GM12878 (cell line): ENCODE results near the gene CRB1. TPM values are rescaled to one million over a fixed set of nuclear protein-coding genes. Genes with fewer than 3 reads are reported as not detected.

Source experiments
- ATAC-seq: fragments of 200-7000 bp; cut with Tn5 transposase; 3 replicates; pipeline ENCODE4 v1.9.1; 2020; ENCODE audit warnings: mild to moderate bottlenecking, moderate library complexity
- BruUV-seq: library from RNA; stranded (reverse); fragments of 400-500 nt; replicated peaks from 2 replicates; lab custom pipeline; 2021; lab: Mats Ljungman, UMichigan
- CTCF ChIA-PET: fragments of 300-600 bp; sonication (Branson Sonifier 250); formaldehyde crosslinking; extraction: SDS; loops from one replicate; lab custom pipeline; 2021; ENCODE audit warnings: inconsistent platforms; lab: Yijun Ruan, JAX
- POLR2A ChIA-PET: fragments of 350-600 bp; formaldehyde crosslinking; extraction: SDS; loops from one replicate; lab custom pipeline; 2021; ENCODE audit warnings: inconsistent platforms; lab: Charles Lee
- RAD21 ChIA-PET: fragments of 300-600 bp; sonication (Branson Sonifier 250); formaldehyde crosslinking; loops from one replicate; lab custom pipeline; 2023; ENCODE audit warnings: antibody characterized with exemption; ENCODE audit not compliant: unreplicated experiment; lab: Charles Lee
- SMC1A ChIA-PET: fragments of 300-600 bp; sonication (Branson Sonifier 250); formaldehyde crosslinking; loops from one replicate; lab custom pipeline; 2023; ENCODE audit not compliant: unreplicated experiment, uncharacterized antibody; lab: Charles Lee
- DNase-seq: peaks from one replicate; pipeline ENCODE4 v3.0.0-alpha.2; 2011; ENCODE audit warnings: low read depth, low spot score
- FAIRE-seq: peaks from 3 replicates; lab custom pipeline; 2011; peaks lifted over from hg19 to GRCh38; lab: Jason Lieb, UNC
- H2AFZ ChIP-seq: 2 replicates; pipeline ENCODE4 v1.6.0; 2011; ENCODE audit warnings: low read depth, low read length, control low read depth; ENCODE audit not compliant: control insufficient read depth
- H3K27ac ChIP-seq: 2 replicates; pipeline ENCODE4 v1.5.1; 2011; ENCODE audit warnings: control low read depth; ENCODE audit not compliant: control insufficient read depth, insufficient read depth
- H3K27me3 ChIP-seq, 2 experiments: replicated peaks in 1 of 2; 2 replicates each; pipeline versions ENCODE4 v1.6.0 to v1.6.1; 2011; ENCODE audit warnings: low read length in 1 of 2; ENCODE audit not compliant: control insufficient read depth in 2 of 2, insufficient read depth in 2 of 2
- H3K36me3 ChIP-seq, 2 experiments: 2 replicates each; pipeline ENCODE4 v1.5.1; 2011; ENCODE audit warnings: low read length in 1 of 2; ENCODE audit not compliant: control insufficient read depth in 2 of 2, insufficient read depth in 2 of 2
- H3K4me1 ChIP-seq: 2 replicates; pipeline ENCODE4 v1.6.1; 2011; ENCODE audit warnings: mild to moderate bottlenecking, low read length, moderate library complexity, mixed read lengths; ENCODE audit not compliant: control insufficient read depth, insufficient read depth
- H3K4me2 ChIP-seq: 2 replicates; pipeline ENCODE4 v1.6.0; 2011; ENCODE audit warnings: control low read depth; ENCODE audit not compliant: control insufficient read depth, insufficient read depth
- H3K4me3 ChIP-seq: fragments of 200-600 bp; sonication (generic); 2 replicates; pipeline ENCODE4 v1.5.1; 2016
- H3K79me2 ChIP-seq: 2 replicates; pipeline ENCODE4 v1.6.0; 2011; ENCODE audit warnings: low read length; ENCODE audit not compliant: control insufficient read depth, insufficient read depth
- H3K9ac ChIP-seq: 2 replicates; pipeline ENCODE4 v1.8.0; 2011; ENCODE audit warnings: low read length, control low read depth, mixed read lengths; ENCODE audit not compliant: control insufficient read depth, insufficient read depth
- H3K9me3 ChIP-seq: replicated peaks from 3 replicates; pipeline ENCODE4 v1.5.1; 2011; ENCODE audit warnings: mild to moderate bottlenecking, low read length; ENCODE audit not compliant: control insufficient read depth, insufficient read depth
- H4K20me1 ChIP-seq: 2 replicates; pipeline ENCODE4 v1.6.0; 2011; ENCODE audit not compliant: control insufficient read depth, insufficient read depth
- CBFB ChIP-seq: IDR thresholded peaks from 2 replicates; pipeline ENCODE4 v1.6.1; 2016; ENCODE audit warnings: antibody characterized with exemption, low read depth
- E4F1 ChIP-seq: fragments of 450-650 bp; IDR thresholded peaks from 2 replicates; pipeline ENCODE4 v1.6.1; 2018; ENCODE audit warnings: borderline replicate concordance, mild to moderate bottlenecking; ENCODE audit not compliant: partially characterized antibody
- EP300 ChIP-seq, 2 experiments: fragments of 150-350 bp in 1 of 2; IDR thresholded peaks; 2 replicates each; pipeline ENCODE4 v1.6.1; 2011 to 2012; ENCODE audit warnings: low read depth in 2 of 2, low read length in 2 of 2, borderline replicate concordance in 1 of 2, improper control_type of control experiment in 1 of 2, inconsistent platforms in 1 of 2; ENCODE audit not compliant: control insufficient read depth in 1 of 2
- ETV6 ChIP-seq, 2 experiments: fragments of 450-650 bp in 1 of 2; IDR thresholded peaks in 1 of 2; conservative IDR thresholded peaks in 1 of 2; 2 replicates each; pipeline ENCODE4 v1.6.1; 2014; ENCODE audit warnings: antibody characterized with exemption in 1 of 2, borderline replicate concordance in 1 of 2, low read depth in 1 of 2, mild to moderate bottlenecking in 1 of 2, moderate library complexity in 1 of 2
- EZH2 ChIP-seq: IDR thresholded peaks from 2 replicates; pipeline ENCODE4 v1.6.1; 2012; ENCODE audit warnings: low read depth, mild to moderate bottlenecking, control low read depth, inconsistent platforms, low read length, borderline replicate concordance; ENCODE audit not compliant: control insufficient read depth
- HCFC1 ChIP-seq: fragments of 150-350 bp; IDR thresholded peaks from 2 replicates; pipeline ENCODE4 v1.6.1; 2014; ENCODE audit warnings: low read length
- MAX ChIP-seq: IDR thresholded peaks from 2 replicates; pipeline ENCODE4 v1.6.1; 2012; ENCODE audit warnings: low read depth, low read length, improper control_type of control experiment
- NFIC ChIP-seq: IDR thresholded peaks from 2 replicates; pipeline ENCODE4 v1.6.1; 2012; ENCODE audit warnings: low read depth, mild to moderate bottlenecking, inconsistent platforms, low read length, moderate library complexity
- NFYA ChIP-seq: IDR thresholded peaks from 2 replicates; pipeline ENCODE4 v1.6.1; 2011; ENCODE audit warnings: low read depth, mild to moderate bottlenecking, low read length, improper control_type of control experiment, borderline replicate concordance
- POLR2AphosphoS2 ChIP-seq: IDR thresholded peaks from 2 replicates; pipeline ENCODE4 v1.6.1; 2011; ENCODE audit warnings: low read depth, mild to moderate bottlenecking, low read length, improper control_type of control experiment, moderate library complexity
- RAD21 ChIP-seq: IDR thresholded peaks from 2 replicates; pipeline ENCODE4 v1.6.1; 2011; ENCODE audit warnings: mild to moderate bottlenecking, low read depth, low read length, moderate library complexity; ENCODE audit not compliant: insufficient read depth
- RELB ChIP-seq: fragments of 450-650 bp; IDR thresholded peaks from 2 replicates; pipeline ENCODE4 v1.6.1; 2017; ENCODE audit warnings: low read depth, mild to moderate bottlenecking, moderate library complexity
- SREBF1 ChIP-seq: IDR thresholded peaks from 2 replicates; pipeline ENCODE4 v1.6.1; 2012; ENCODE audit warnings: mild to moderate bottlenecking, low read length
- SRF ChIP-seq, 2 experiments: IDR thresholded peaks; 2 replicates each; pipeline ENCODE4 v1.6.1; 2011; ENCODE audit warnings: low read depth in 2 of 2, low read length in 2 of 2, mild to moderate bottlenecking in 1 of 2, moderate library complexity in 1 of 2
- USF1 ChIP-seq: IDR thresholded peaks from 2 replicates; pipeline ENCODE4 v1.6.1; 2011; ENCODE audit warnings: borderline replicate concordance, low read depth, mild to moderate bottlenecking, moderate library complexity, mixed read lengths, low read length; ENCODE audit not compliant: insufficient read depth; ENCODE audit errors: extremely low read length
- ZNF274 ChIP-seq: IDR thresholded peaks from one replicate; pipeline ENCODE4 v1.8.0; 2011; ENCODE audit not compliant: insufficient read length, insufficient read depth
- ZNF384 ChIP-seq: IDR thresholded peaks from 2 replicates; pipeline ENCODE4 v1.6.1; 2012; ENCODE audit warnings: low read depth, mild to moderate bottlenecking, low read length, improper control_type of control experiment, borderline replicate concordance
- WGBS: methylation state at CpG from one replicate; pipeline ENCODE4 v1.1.6; 2016; ENCODE audit warnings: low lambda C conversion rate; ENCODE audit not compliant: insufficient replicate concordance, insufficient coverage; ENCODE audit errors: missing lambda C conversion rate; 5-methylcytosine and 5-hydroxymethylcytosine counted together
- in situ Hi-C: fragments of 300-500 bp; cut with MboI; formaldehyde crosslinking; loops from 9 replicates; pipeline ENCODE4 v1.14.3; 2018; ENCODE audit warnings: mixed read lengths
- intact Hi-C: fragments of 100-400 bp; cut with micrococcal nuclease; formaldehyde crosslinking; loops from one replicate; pipeline ENCODE4 v1.14.2; 2022; ENCODE audit not compliant: unreplicated experiment
- polyA plus RNA-seq, 11 experiments: library from polyadenylated mRNA; depleted of rRNA in 4 of 11; unstranded in 6 of 11; stranded (reverse) in 5 of 11; fragments of >200 nt; fragmentation: Nextera tagmentation in 4 of 11; fragmentation: Illumina TruSeq in 1 of 11; extraction: Ambion mirVana in 4 of 11; extraction: Trizol in 1 of 11; gene quantifications; 1 replicate in 1 of 11; 2 replicates in 10 of 11; pipeline versions ENCODE4 v1.2.1 to v1.2.3, GENCODE V29; 2011 to 2016; ENCODE audit warnings: inconsistent platforms in 2 of 11, missing spikeins in 2 of 11, low read depth in 1 of 11
- total RNA-seq, 4 experiments: library from RNA; depleted of rRNA in 3 of 4; stranded (reverse); fragments of >200 nt in 3 of 4; fragmentation: Illumina TruSeq in 1 of 4; extraction: Trizol in 1 of 4; gene quantifications; 2 replicates each; pipeline versions ENCODE4 v1.2.1 to v1.2.3, GENCODE V29; 2013 to 2021

Gene CRB1
- total and polyA plus RNA-seq, 10 of the 15 experiments (the other 5 are each of a cell fraction or from before 2014, with no cell fraction given), result 0.06 to 0.10 (median 0.06) TPM; not detected in 7

- no peaks in the 10 kb centered on the region for H3K9me3 ChIP-seq
- H3K4me2 ChIP-seq, result no peak overlapping the region
- DNase-seq, result no peak
- CTCF ChIA-PET, result no interaction called here
- H3K36me3 ChIP-seq, result no peaks in the 10 kb centered on the region
- no peak overlapping the region for H3K9ac ChIP-seq
- no peak for ATAC-seq
- no peaks in the 10 kb centered on the region for H4K20me1 ChIP-seq
- RAD21 ChIA-PET, result no interaction called here
- intact Hi-C loops (no loop called here), in situ Hi-C loops (no loop called here)
- H3K4me3 ChIP-seq, result no peak overlapping the region
- no peaks in the 10 kb centered on the region for H3K79me2 ChIP-seq
- no peak overlapping the region for H2AFZ ChIP-seq
- SMC1A ChIA-PET, result interaction anchor here (0.5 kb wide), 1 partner anchor 25 kb away, joined by 3 read pairs; no protein-coding TSS in a partner anchor
- WGBS, result 62% methylated on average over 3 of the region's 3 CpGs
- H3K27me3 ChIP-seq, result no peaks in the 10 kb centered on the region
- FAIRE-seq, result no peak
- no TSS peak for BruUV-seq
- H3K4me1 ChIP-seq, result no peaks in the 10 kb centered on the region
- no peak overlapping the region for H3K27ac ChIP-seq
- POLR2A ChIA-PET, result no interaction called here
- no peak for TF ChIP-seq NFYA
- no peak for TF ChIP-seq CBFB
- no peak for TF ChIP-seq EZH2
- TF ChIP-seq EP300 (IDR thresholded peaks at IDR 0.05; ENCODE audit: borderline replicate concordance in 1 of 2, control insufficient read depth in 1 of 2, low read depth in 2 of 2, low read length in 2 of 2), result no peak
- no peak for TF ChIP-seq ZNF274
- no peak for TF ChIP-seq ETV6 (conservative IDR thresholded peaks at IDR 0.05 in 1 of 2, IDR thresholded peaks at IDR 0.05 in 1 of 2; ENCODE audit: borderline replicate concordance in 1 of 2, low read depth in 1 of 2)
- no peak for TF ChIP-seq ZNF384
- no peak for TF ChIP-seq HCFC1
- no peak for TF ChIP-seq SRF (IDR thresholded peaks at IDR 0.05; ENCODE audit: low read depth in 2 of 2, low read length in 2 of 2)
- no peak for TF ChIP-seq SREBF1
- TF ChIP-seq E4F1, result no peak
- TF ChIP-seq RELB, result no peak
- no peak for TF ChIP-seq RAD21
- no peak for TF ChIP-seq POLR2AphosphoS2
- TF ChIP-seq NFIC, result no peak
- TF ChIP-seq MAX, result no peak
- no peak for TF ChIP-seq USF1
These were observed 147.2 kb downstream of the CRB1 start for GRCh38 chr1:197415221-197415620.
